ENCODE measurements around the gene UBE3A.
"Not testable (repeated sequence)": the region's sequence is repeated elsewhere in the genome, so short reads cannot be mapped to it uniquely, and the experiment has no call there.

Gene UBE3A
- 149 to 190 (median 165) reads per million in 4 experiments for total RNA-seq

GRCh38 chr15:25438601-25439368, at the start of gene UBE3A:
TSS of gene UBE3A (minus strand) at chr15:25439024. CDS start at chr15:25409107, 29,917 bp downstream.
- peak; percentile 73 for DNase-seq

- no peak for DNase-seq
These were observed 48.5 kb upstream of the UBE3A start for GRCh38 chr15:25487226-25487884.

DNA sequence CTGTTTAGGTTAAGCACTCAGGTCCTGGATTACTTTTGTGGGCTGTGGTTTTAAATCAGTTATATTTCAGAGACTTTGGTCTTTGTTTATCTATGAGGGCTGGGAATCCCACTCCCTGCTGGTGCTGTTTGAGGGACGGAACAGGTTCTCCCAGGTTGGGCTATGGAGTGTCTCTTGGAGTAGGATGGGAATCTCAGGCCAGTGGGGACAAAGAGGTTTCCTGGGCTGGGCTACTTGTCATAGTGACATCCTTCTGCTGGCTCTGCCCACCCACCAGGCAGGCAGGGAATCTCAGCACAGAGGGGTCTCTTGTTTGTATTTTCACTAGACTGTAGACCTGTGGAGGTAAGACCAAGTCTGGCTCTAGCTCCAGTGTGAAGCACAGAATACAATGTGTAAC, 47.2 kb upstream of the UBE3A start:
- DNase-seq: no peak

- DNase-seq: no peak
These were observed 42.5 kb upstream of the UBE3A start for GRCh38 chr15:25481208-25481859.

DNA sequence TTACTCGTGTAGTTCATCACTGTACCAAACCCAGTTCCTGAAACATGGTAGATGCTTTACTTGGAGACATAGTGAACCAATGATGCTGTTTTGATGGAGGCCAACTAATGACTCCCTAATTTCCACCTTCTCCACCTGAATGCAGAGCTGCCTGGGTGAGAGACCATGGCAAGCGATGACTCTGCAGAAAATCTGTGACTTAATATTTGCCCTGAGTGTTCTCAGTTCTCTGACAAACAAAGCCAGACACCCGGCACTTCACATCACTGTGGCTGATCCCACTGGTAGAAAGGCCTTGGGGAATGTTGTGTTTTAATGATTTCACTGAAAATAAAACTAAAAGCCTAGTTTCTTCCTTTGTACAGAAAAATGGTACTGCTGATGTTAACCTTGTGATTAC, 39.5 kb upstream of the UBE3A start:
- DNase-seq: no peak

DNA sequence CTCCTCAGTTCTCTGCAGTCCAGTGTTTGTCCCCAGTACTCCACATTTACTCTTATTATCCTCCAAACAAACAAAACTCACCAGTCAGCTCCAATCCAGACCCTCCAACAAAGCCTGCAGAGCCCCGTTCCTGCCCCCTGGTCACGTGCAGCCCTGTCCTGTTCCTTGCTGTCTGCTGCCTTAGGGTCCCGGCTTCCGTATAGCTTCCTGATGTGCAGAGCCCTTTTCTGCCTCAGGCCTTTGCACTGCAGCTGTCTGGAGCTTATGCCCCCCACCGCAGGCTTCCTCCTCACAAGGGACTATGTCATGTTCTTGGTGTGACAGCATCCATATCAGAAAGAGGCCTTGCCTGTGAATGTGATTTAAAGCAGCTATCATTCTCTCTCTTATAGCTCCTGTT, 39.0 kb upstream of the UBE3A start:
- no peak for DNase-seq

GRCh38 chr15:25474251-25474650, 35.4 kb upstream of the UBE3A start:
- no peak for DNase-seq

DNA sequence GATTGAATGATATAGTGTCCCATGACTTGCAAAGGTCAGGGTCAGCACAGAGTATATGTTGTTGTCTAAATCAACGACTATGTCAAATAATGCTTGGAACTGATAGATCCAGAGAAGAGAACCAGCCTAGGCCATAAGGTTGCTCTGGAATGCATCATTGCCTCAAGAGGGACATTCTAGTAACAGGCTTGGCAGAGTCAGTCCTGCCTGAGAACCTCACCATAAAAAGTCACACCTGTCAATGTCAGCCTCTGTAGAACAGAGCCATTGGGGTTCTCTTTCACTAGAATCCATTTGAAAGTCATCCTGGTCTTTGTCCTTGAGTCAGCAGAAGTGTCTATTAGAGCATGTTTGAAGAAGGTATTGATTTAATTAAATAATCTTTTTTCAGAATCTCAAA, 31.4 kb upstream of the UBE3A start:
- DNase-seq: no peak

DNA sequence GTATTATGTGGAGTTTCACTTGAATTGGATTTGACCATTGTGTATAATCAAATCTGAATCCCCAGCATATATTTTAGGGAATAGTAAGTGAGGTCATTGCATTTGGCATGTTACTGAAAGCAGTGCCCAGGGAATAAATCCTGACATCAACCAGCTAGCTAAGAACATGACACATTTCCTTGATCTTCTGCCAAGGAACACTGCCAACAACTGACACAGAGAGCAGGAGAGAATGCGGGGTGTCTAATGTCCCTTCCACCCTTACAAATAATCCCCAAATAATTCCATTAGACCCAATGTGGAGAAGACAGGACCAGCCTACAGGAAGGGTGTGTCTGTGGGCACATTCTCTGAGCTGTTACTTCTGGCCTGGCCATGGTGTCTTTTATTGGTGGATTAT, 30.6 kb upstream of the UBE3A start:
- DNase-seq: no peak

GRCh38 chr15:25468611-25469010, 29.8 kb upstream of the UBE3A start:
- no peak for DNase-seq

GRCh38 chr15:25465835-25466234, 27.0 kb upstream of the UBE3A start:
- DNase-seq: no peak

DNA sequence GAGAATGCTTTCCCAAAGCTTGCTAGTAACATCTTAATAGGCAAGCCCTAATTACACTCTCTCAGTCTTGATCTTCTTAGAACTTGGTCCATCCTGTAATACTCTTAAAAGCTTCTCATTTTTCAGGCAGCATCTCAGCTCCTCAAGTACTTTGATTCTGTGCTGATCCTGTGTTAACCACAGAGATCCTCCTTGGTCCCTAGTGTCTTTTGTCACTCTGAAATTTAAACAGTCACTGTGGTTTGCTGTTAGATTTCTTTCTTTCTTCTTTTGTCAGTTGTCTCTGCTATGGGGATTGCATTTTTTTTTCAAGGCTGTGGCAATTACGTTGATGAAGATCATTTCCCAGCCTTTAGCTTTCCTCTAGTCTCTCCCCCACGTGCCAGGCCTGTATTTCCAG, 26.0 kb upstream of the UBE3A start:
- DNase-seq: no peak

- DNase-seq: no peak
These were observed 25.6 kb upstream of the UBE3A start for GRCh38 chr15:25464383-25464782.

GRCh38 chr15:25456196-25456595, 17.4 kb upstream of the UBE3A start:
- DNase-seq: no peak

GRCh38 chr15:25455226-25455625, 16.4 kb upstream of the UBE3A start:
- DNase-seq: no peak

- no peak for DNase-seq
These were observed 15.9 kb upstream of the UBE3A start for GRCh38 chr15:25454771-25455170.

DNA sequence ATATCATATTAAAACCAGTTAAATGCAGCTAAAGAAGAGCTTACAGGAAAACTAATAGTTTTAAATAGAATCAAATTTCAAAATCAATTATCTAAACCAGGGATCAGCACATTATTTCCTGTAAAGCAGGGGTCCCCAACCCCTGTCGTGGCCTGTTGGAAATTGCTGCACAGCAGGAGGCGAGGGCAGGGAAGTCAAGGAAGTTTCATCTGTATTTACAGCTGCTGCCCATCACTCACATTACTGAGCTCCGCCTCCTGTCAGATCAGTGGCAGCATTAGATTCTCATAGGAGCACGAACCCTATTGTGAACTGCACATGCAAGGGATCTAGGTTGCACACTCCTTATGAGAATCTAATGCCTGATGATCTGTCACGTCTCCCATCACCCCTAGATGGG, 14.4 kb upstream of the UBE3A start:
- DNase-seq: not testable (repeated sequence)

GRCh38 chr15:25451501-25451900, 12.7 kb upstream of the UBE3A start:
- DNase-seq: no peak

GRCh38 chr15:25450163-25450562, 11.3 kb upstream of the UBE3A start:
- no peak for DNase-seq

DNA sequence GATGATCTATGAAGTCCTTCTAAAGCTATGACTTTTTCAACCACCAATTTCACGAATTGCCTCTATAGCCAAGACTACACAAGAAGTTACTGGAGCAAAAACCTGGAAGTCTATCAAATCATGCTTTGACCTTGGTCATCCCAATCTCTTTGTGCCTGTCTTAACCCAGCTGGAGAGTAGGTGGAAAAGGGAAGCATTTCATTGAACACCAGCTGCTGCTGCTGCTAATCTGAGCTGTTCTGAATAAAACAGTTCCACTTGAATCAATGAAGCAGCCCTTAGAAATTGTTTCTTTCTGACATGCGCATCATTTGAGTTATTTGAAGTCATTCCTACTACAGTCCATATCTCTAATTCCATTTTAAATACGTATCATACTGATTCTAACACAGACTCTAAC, 7.3 kb upstream of the UBE3A start:
- no peak for DNase-seq

GRCh38 chr15:25445412-25445811, 6.6 kb upstream of the UBE3A start:
- DNase-seq: no peak

DNA sequence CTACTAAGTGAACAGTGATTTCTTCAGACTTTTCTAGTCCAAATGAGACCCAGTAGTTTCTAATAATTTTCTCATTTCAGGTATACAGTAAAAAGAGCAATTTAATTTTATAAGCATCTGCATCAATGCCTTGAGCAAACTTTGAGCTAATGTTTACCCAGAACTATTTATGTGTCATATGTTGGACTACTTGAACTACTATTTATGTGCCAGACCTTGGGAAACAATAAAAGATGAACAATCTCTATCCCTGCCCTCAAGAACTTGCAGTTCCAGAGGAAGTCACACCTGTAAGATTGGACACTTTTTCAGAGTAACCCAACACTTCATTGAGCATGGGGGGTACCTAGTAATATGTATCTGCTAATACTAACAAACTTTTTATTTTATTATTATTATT, 2.3 kb upstream of the UBE3A start:
- no peak for DNase-seq

DNA sequence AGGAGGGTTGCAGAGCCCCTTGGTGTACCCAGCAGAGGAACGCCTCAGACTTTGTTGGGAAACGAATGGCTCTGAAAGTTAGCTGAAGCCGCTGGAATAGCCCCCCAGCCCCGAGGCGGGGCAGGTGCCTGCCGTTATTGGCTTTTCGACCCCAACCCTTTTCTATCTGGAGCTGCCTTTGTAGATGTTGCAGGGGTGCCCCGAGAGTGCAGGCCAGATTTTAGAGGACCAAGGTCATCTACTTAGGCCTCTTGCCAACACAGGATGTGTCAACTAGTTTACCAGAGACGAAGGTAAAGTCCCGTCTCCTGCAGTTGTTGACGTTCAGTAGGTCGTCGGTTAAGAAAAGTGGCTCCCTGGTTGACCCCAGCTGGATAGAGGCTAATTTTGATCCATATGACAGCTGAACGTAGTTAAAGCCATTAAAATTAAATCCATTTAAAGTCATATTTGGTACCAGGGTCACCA, 579 bp upstream of the UBE3A start:
- no peak for DNase-seq
